HG03095 (cell line): ENCODE data around the gene AKR1B15.

ENCODE experiments used
- ATAC-seq: cut with Tn5 transposase; IDR thresholded peaks from one replicate; pipeline ENCODE4 v1.9.1; 2021; ENCODE audit warnings: moderate library complexity; ENCODE audit not compliant: unreplicated experiment

The AKR1B15 gene

GRCh38 chr7:134611611-134612151 lies 62.8 kb downstream of the AKR1B15 start:
- no peak for ATAC-seq

- ATAC-seq: no peak
These were observed 63.3 kb downstream of the AKR1B15 start for GRCh38 chr7:134612197-134612596.

DNA sequence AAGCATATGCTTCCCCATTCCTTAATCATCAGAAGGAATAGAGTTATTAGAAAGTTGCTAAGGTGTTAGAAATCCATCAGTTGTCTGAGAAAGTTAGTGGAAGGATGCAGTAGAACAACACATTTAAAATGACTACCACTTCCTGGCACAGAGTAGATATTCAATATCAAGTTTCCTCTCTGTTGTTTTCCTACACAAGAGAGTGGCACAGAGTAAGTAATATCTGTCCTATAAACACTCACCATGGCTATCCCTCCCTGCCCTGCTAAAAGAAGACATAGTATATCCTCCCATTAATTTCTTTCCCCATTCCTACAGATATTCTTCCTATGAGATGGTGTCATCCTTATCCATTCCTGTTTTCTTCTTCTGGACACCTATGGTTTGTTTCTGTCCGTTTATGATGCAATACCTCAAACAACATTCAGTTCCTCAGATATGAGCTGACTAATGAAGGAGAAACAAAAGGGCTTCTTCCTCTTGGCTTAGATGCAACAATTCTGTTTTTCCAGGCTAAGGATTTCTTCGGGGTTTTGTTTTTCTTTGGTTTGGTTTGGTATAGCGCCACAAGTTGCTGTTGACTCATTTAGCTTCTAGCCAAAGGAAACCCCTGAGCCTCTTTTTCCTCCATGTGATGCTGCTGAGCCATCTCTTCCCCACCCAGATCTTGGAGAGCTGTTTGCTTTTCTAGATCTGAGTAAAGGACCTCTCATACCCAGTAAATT lies 64.9 kb downstream of the AKR1B15 start:
- no peak for ATAC-seq

GRCh38 chr7:134616611-134617010 lies 67.7 kb downstream of the AKR1B15 start:
- ATAC-seq: no peak

GRCh38 chr7:134618756-134619530 lies 70.0 kb downstream of the AKR1B15 start:
- ATAC-seq: no peak

- ATAC-seq: no peak
These were observed 70.9 kb downstream of the AKR1B15 start for GRCh38 chr7:134619627-134620331.

DNA sequence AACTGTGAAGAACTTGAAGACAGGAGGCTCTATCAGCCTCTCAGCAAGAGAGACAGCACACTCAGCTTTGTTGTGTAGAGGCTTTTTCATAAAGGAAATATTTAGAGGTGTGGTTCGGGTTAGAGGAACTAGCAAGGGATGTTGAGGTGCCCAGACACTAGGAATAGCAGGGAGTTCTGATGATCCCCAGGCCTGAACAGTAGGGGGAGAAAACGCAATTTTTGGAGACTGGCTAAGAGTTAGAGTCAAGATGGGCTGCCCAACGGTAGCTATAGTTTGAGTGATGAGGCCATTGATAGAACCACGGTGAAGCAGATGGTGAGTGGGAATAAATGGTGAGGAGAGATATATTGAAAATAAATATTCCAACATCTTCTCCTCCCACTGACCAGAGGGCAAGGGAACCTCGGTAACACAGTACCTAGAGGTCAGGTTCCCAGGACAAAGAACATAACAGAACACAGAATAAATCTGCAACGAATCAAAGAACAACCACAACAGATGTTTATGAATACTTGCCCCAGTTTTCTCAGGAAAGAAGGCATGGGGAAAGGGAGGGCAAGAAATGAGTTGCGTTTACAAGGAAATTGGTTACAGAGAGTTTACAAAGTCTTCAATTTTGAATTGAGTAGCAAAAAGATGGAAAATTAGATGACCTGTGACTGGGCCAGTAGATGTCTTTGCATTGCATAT lies 73.5 kb downstream of the AKR1B15 start:
- ATAC-seq: no peak

- ATAC-seq: no peak
These were observed 74.3 kb downstream of the AKR1B15 start for GRCh38 chr7:134623193-134623592.

- no peak for ATAC-seq
These were observed 76.6 kb downstream of the AKR1B15 start for GRCh38 chr7:134625550-134625949.

DNA sequence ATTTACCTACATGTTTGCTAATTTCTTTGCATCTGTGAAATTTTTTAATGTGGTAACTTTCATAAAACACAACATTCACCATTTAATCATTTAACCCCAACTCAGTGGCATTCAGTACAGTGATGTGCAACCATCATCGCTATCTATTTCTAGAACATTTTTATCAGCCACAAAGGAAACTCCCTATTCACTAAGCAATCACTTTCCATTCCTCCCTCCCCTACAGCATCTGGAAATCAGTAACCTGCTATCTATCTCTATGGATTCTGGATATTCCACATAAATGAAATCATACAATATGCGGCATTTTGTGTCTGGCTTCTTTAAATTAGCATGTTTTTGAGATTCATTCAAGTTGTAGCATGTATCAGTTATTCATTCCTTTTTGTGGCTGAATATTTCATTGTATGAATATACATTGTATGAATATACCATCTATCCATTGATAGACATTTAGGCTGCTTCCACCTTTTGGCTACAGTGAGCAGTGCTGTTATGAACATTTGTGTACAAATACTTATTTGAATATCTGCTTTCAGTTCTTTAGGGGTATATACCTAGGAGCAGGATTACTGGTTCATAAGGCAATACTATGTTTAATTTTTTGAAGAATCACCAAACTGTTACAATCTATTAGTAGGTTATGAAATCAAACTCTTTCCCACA lies 78.3 kb downstream of the AKR1B15 start:
- ATAC-seq: no peak

DNA sequence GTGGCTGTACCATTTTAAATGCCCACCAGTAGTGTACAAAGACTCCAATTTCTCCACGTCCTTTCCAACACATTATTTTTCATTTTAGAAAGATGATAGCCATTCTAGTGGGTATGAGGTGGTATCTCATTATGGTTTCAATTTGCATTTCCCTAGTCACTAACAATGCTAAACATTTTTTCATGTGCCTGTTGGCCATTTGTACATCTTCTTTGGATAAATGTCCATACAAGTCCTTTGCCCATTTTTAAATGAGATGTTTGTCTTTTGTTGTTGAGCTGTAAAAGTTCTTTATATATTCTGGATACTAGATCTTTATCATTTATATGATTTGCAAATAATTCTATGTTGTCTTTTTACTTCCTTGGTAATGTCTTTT lies 78.9 kb downstream of the AKR1B15 start:
- no peak for ATAC-seq

GRCh38 chr7:134629445-134629844 lies 80.5 kb downstream of the AKR1B15 start:
- no peak for ATAC-seq
